Stomach smooth muscle (tissue), 2 donors: ENCODE results near the gene KCNJ11.
A peak's percentile ranks its signal among the peaks of the same experiment; 100 is the strongest.

Source experiments
- H3K27ac ChIP-seq: one replicate; pipeline ENCODE4 v1.7.0; 2013; ENCODE audit warnings: mild to moderate bottlenecking, low read length, inconsistent platforms
- H3K27me3 ChIP-seq, 2 donors: one replicate each; pipeline ENCODE4 v1.7.0; 2013; ENCODE audit warnings: low read length in 2 of 2; ENCODE audit not compliant: insufficient read depth in 2 of 2, control insufficient read depth in 1 of 2
- H3K36me3 ChIP-seq, 2 donors: one replicate each; pipeline ENCODE4 v1.7.0; 2013; ENCODE audit warnings: low read length in 2 of 2; ENCODE audit not compliant: control insufficient read depth in 2 of 2, insufficient read depth in 2 of 2
- H3K4me1 ChIP-seq: one replicate; pipeline ENCODE4 v1.7.0; 2013; ENCODE audit warnings: low read length; ENCODE audit not compliant: control insufficient read depth, insufficient read depth
- H3K4me3 ChIP-seq, 2 donors: one replicate each; pipeline ENCODE4 v1.7.0; 2013; ENCODE audit warnings: low read length in 2 of 2
- H3K9ac ChIP-seq, 2 donors: one replicate each; pipeline ENCODE4 v1.7.0; 2013; ENCODE audit warnings: low read length in 2 of 2, mild to moderate bottlenecking in 1 of 2
- H3K9me3 ChIP-seq, 2 donors: one replicate each; pipeline ENCODE4 v1.7.0; 2013; ENCODE audit warnings: low read length in 2 of 2; ENCODE audit not compliant: control insufficient read depth in 2 of 2
- donor health status: healthy.
- donor health status: Pancreatic carcinoma.

Gene KCNJ11

GRCh38 chr11:17399236-17399635 lies 10.8 kb upstream of the KCNJ11 start:
- Histone ChIP-seq H3K36me3 (no peaks in the 10 kb centered on the region), H3K27ac (no peak overlapping the region), H3K4me3 (no peak overlapping the region), H3K27me3 (no peaks in the 10 kb centered on the region), H3K4me1 (no peaks in the 10 kb centered on the region), H3K9me3 (no peaks in the 10 kb centered on the region), H3K9ac (no peak overlapping the region)

- no peak overlapping the region for H3K9ac ChIP-seq
- H3K9me3 ChIP-seq, result no peaks in the 10 kb centered on the region
- H3K27me3 ChIP-seq, result no peaks in the 10 kb centered on the region
- no peaks in the 10 kb centered on the region for H3K4me1 ChIP-seq
- H3K27ac ChIP-seq, result no peak overlapping the region
- H3K4me3 ChIP-seq, result no peak overlapping the region
- no peaks in the 10 kb centered on the region for H3K36me3 ChIP-seq
These were observed 9.0 kb upstream of the KCNJ11 start for GRCh38 chr11:17397311-17398002.

GRCh38 chr11:17396598-17397310 lies 8.3 kb upstream of the KCNJ11 start:
- Histone ChIP-seq H3K9me3 (no peaks in the 10 kb centered on the region), H3K27ac (no peak overlapping the region), H3K9ac (no peak overlapping the region), H3K4me1 (no peaks in the 10 kb centered on the region), H3K4me3 (no peak overlapping the region), H3K27me3 (no peaks in the 10 kb centered on the region), H3K36me3 (no peaks in the 10 kb centered on the region)

- no peak overlapping the region for H3K9ac ChIP-seq
- H3K27ac ChIP-seq, result no peak overlapping the region
- H3K36me3 ChIP-seq, result no peaks in the 10 kb centered on the region
- no peaks in the 10 kb centered on the region for H3K9me3 ChIP-seq
- no peak overlapping the region for H3K4me3 ChIP-seq
- no peaks in the 10 kb centered on the region for H3K4me1 ChIP-seq
- no peaks in the 10 kb centered on the region for H3K27me3 ChIP-seq
These were observed 7.5 kb upstream of the KCNJ11 start for GRCh38 chr11:17395978-17396377.

GRCh38 chr11:17395554-17395961 lies 7.1 kb upstream of the KCNJ11 start:
- Histone ChIP-seq H3K4me1 (no peaks in the 10 kb centered on the region), H3K27ac (no peak overlapping the region)

GRCh38 chr11:17394743-17395390 lies 6.4 kb upstream of the KCNJ11 start:
- Histone ChIP-seq H3K4me1 (peaks cover 2% of the 10 kb centered on the region), H3K4me3 (no peak overlapping the region), H3K9me3 (no peaks in the 10 kb centered on the region), H3K27ac (no peak overlapping the region), H3K36me3 (no peaks in the 10 kb centered on the region), H3K27me3 (no peaks in the 10 kb centered on the region), H3K9ac (no peak overlapping the region)

More at GRCh38 chr11:17395554-17395961, 7.1 kb upstream of the KCNJ11 start:
- no peaks in the 10 kb centered on the region for H3K36me3 ChIP-seq
- no peak overlapping the region for H3K9ac ChIP-seq
- H3K27me3 ChIP-seq, result no peaks in the 10 kb centered on the region
- H3K9me3 ChIP-seq, result no peaks in the 10 kb centered on the region
- H3K4me3 ChIP-seq, result no peak overlapping the region

GRCh38 chr11:17393472-17393871 lies 5.0 kb upstream of the KCNJ11 start:
- Histone ChIP-seq H3K4me3 (no peak overlapping the region), H3K36me3 (no peaks in the 10 kb centered on the region), H3K9me3 (no peaks in the 10 kb centered on the region), H3K9ac (no peak overlapping the region), H3K4me1 (peaks cover 8% of the 10 kb centered on the region), H3K27me3 (no peaks in the 10 kb centered on the region), H3K27ac (no peak overlapping the region)

- no peak overlapping the region for H3K9ac ChIP-seq
- H3K9me3 ChIP-seq, result no peaks in the 10 kb centered on the region
- H3K27me3 ChIP-seq, result peaks cover 0 to 2% of the 10 kb centered on the region in 2 donors
- H3K4me3 ChIP-seq, result no peak overlapping the region
- H3K4me1 ChIP-seq, result peaks cover 9% of the 10 kb centered on the region
- no peak overlapping the region for H3K27ac ChIP-seq
- no peaks in the 10 kb centered on the region for H3K36me3 ChIP-seq
These were observed 4.4 kb upstream of the KCNJ11 start for GRCh38 chr11:17392872-17393271.

- H3K9me3 ChIP-seq, result no peaks in the 10 kb centered on the region
- H3K9ac ChIP-seq, result no peak overlapping the region
- H3K27me3 ChIP-seq, result peaks cover 0 to 5% of the 10 kb centered on the region in 2 donors
- no peak overlapping the region for H3K4me3 ChIP-seq
- H3K27ac ChIP-seq, result no peak overlapping the region
- H3K4me1 ChIP-seq, result peaks cover 9% of the 10 kb centered on the region
- H3K36me3 ChIP-seq, result no peaks in the 10 kb centered on the region
These were observed 3.3 kb upstream of the KCNJ11 start for GRCh38 chr11:17391493-17392355.

- no peaks in the 10 kb centered on the region for H3K36me3 ChIP-seq
- peaks cover 17% of the 10 kb centered on the region for H3K4me1 ChIP-seq
- peaks cover 0 to 5% of the 10 kb centered on the region in 2 donors for H3K27me3 ChIP-seq
- H3K27ac ChIP-seq, result no peak overlapping the region
- H3K9ac ChIP-seq, result peak overlapping the region in 1 of 2 donors; percentile 13
- H3K4me3 ChIP-seq, result peak overlapping the region in 1 of 2 donors; percentile 72
- no peaks in the 10 kb centered on the region for H3K9me3 ChIP-seq
These were observed 1.6 kb upstream of the KCNJ11 start for GRCh38 chr11:17389957-17390649.
